HUES6 (cell line): ENCODE measurements around the gene ENDOU.
"Not testable (repeated sequence)": the region's sequence is repeated elsewhere in the genome, so short reads cannot be mapped to it uniquely, and the experiment has no call there.

Experiments used
- H3K27ac ChIP-seq: 2 replicates; pipeline ENCODE4 v1.7.0; 2013; ENCODE audit warnings: low read depth, mild to moderate bottlenecking, low read length, inconsistent platforms
- H3K27me3 ChIP-seq: 2 replicates; pipeline ENCODE4 v1.6.1; 2013; ENCODE audit warnings: low read length; ENCODE audit not compliant: control insufficient read depth, insufficient read depth
- H3K36me3 ChIP-seq: 2 replicates; pipeline ENCODE4 v1.6.1; 2013; ENCODE audit warnings: low read length; ENCODE audit not compliant: control insufficient read depth, insufficient read depth
- H3K4me1 ChIP-seq: 2 replicates; pipeline ENCODE4 v1.6.1; 2013; ENCODE audit warnings: low read length; ENCODE audit not compliant: control insufficient read depth, insufficient read depth
- H3K4me3 ChIP-seq: 2 replicates; pipeline ENCODE4 v1.5.1; 2013; ENCODE audit warnings: low read depth, low read length
- H3K9ac ChIP-seq: one replicate; pipeline ENCODE4 v1.6.1; 2013; ENCODE audit warnings: mild to moderate bottlenecking, low read length
- H3K9me3 ChIP-seq: 2 replicates; pipeline ENCODE4 v1.6.1; 2013; ENCODE audit warnings: low read depth, low read length; ENCODE audit not compliant: control insufficient read depth, insufficient read depth

ENDOU gene

GRCh38 chr12:47667935-47668334, 57.4 kb downstream of the ENDOU start:
- H3K9me3 ChIP-seq, H3K4me1 ChIP-seq, H3K4me3 ChIP-seq, H3K27me3 ChIP-seq, H3K9ac ChIP-seq, H3K27ac ChIP-seq: not testable (repeated sequence)
- H3K36me3 ChIP-seq: peaks cover 61% of the 10 kb centered on the region
